Loucy (cell line): ENCODE measurements around the gene STRN.
A peak's percentile ranks its signal among the peaks of the same experiment; 100 is the strongest.

Source experiments
- EZH2phosphoT487 ChIP-seq: fragments of 200-600 bp; IDR thresholded peaks from 2 replicates; pipeline ENCODE4 v1.6.1; 2018; ENCODE audit warnings: antibody characterized with exemption, mild to moderate bottlenecking, moderate library complexity, borderline replicate concordance
- TF ChIP-seq, protein P1 (sequence below): fragments of 200-600 bp; sonication (generic); conservative IDR thresholded peaks from 2 replicates; pipeline ENCODE4 v1.5.1; 2014; ENCODE audit warnings: mild to moderate bottlenecking, antibody characterized with exemption, low read length

DNA sequence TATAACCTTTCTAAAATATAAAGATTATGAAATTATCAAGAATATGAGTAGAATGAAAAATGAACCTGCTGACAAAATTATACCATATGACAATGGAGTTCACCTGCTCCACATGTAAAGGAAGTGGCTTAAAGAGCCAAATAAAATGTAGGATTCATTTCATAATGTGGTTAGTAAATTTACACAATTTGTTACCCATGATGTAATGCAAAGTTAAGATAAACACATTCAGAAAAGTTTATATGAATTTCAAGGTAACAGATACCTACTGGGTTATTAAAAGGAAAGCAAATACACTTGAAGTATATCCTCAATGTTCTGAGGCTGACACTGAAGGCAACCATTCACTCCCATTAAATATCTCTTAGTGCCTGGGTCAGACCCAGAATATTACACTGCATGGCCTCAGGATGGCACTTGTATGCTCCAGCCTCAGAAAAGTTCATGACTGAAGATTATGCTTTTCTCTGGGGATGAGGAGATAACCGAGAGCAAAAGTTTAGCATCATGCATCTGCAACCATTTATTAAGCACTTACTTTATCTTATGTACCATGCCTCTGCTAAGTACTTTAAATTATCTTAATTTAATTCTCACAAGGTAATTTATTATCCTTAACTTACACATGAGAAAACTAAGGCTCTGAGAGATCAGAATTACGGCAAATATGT, 6.2 kb downstream of the STRN start:
- TF ChIP-seq, protein P1, sequence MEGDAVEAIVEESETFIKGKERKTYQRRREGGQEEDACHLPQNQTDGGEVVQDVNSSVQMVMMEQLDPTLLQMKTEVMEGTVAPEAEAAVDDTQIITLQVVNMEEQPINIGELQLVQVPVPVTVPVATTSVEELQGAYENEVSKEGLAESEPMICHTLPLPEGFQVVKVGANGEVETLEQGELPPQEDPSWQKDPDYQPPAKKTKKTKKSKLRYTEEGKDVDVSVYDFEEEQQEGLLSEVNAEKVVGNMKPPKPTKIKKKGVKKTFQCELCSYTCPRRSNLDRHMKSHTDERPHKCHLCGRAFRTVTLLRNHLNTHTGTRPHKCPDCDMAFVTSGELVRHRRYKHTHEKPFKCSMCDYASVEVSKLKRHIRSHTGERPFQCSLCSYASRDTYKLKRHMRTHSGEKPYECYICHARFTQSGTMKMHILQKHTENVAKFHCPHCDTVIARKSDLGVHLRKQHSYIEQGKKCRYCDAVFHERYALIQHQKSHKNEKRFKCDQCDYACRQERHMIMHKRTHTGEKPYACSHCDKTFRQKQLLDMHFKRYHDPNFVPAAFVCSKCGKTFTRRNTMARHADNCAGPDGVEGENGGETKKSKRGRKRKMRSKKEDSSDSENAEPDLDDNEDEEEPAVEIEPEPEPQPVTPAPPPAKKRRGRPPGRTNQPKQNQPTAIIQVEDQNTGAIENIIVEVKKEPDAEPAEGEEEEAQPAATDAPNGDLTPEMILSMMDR = 0 out of 2 replicates have a peak, but pooled peaks have one; percentile 19
- no peak for TF ChIP-seq EZH2phosphoT487
